ENCODE results near the gene MISFA.
"Not testable (repeated sequence)": the region's sequence is repeated elsewhere in the genome, so short reads cannot be mapped to it uniquely, and the experiment has no call there.

The MISFA gene

GRCh38 chr11:18599739-18600230 lies at the start of gene MISFA:
MISFA (plus strand) TSS chr11:18599789; CDS start chr11:18599929, 140 bp downstream.
- Histone ChIP-seq H3K9me3 (ENCODE audit: control insufficient read depth, insufficient read depth, low read length) (no peaks in the 10 kb centered on the region), H3K9ac (ENCODE audit: low read depth, low read length) (no peak within 1 kb of the TSS), H3K4me1 (ENCODE audit: insufficient read depth, low read length) (no peaks in the 10 kb centered on the region), H3K36me3 (ENCODE audit: insufficient read depth, low read length) (no peaks in the 10 kb centered on the region)

GRCh38 chr11:18563090-18563730 lies 36.4 kb upstream of the MISFA start:
- no peaks in the 10 kb centered on the region for H3K9me3 ChIP-seq (ENCODE audit: control insufficient read depth, insufficient read depth, low read length)
- H3K36me3 ChIP-seq (ENCODE audit: insufficient read depth, low read length), result no peaks in the 10 kb centered on the region
- no peak overlapping the region for H3K9ac ChIP-seq (ENCODE audit: low read depth, low read length)
- H3K4me1 ChIP-seq (ENCODE audit: insufficient read depth, low read length), result peaks cover 5% of the 10 kb centered on the region; the same call in 1 of the 2 replicates

- H3K36me3 ChIP-seq (ENCODE audit: insufficient read depth, low read length), result no peaks in the 10 kb centered on the region
- peaks cover 5% of the 10 kb centered on the region; the same call in 1 of the 2 replicates for H3K4me1 ChIP-seq (ENCODE audit: insufficient read depth, low read length)
- no peak overlapping the region for H3K9ac ChIP-seq (ENCODE audit: low read depth, low read length)
- H3K9me3 ChIP-seq (ENCODE audit: control insufficient read depth, insufficient read depth, low read length), result no peaks in the 10 kb centered on the region
These were observed 35.4 kb upstream of the MISFA start for GRCh38 chr11:18564149-18564548.

GRCh38 chr11:18566406-18566805 lies 33.2 kb upstream of the MISFA start:
- no peak overlapping the region for H3K9ac ChIP-seq (ENCODE audit: low read depth, low read length)
- H3K9me3 ChIP-seq (ENCODE audit: control insufficient read depth, insufficient read depth, low read length), result no peaks in the 10 kb centered on the region
- H3K36me3 ChIP-seq (ENCODE audit: insufficient read depth, low read length), result no peaks in the 10 kb centered on the region; the same call in 1 of the 2 replicates
- H3K4me1 ChIP-seq (ENCODE audit: insufficient read depth, low read length), result peaks cover 5% of the 10 kb centered on the region; the same call in 1 of the 2 replicates

- no peaks in the 10 kb centered on the region; the same call in 1 of the 2 replicates for H3K36me3 ChIP-seq (ENCODE audit: insufficient read depth, low read length)
- H3K9ac ChIP-seq (ENCODE audit: low read depth, low read length), result no peak overlapping the region
- H3K4me1 ChIP-seq (ENCODE audit: insufficient read depth, low read length), result peaks cover 5% of the 10 kb centered on the region; the same call in 1 of the 2 replicates
- H3K9me3 ChIP-seq (ENCODE audit: control insufficient read depth, insufficient read depth, low read length), result no peaks in the 10 kb centered on the region
These were observed 32.5 kb upstream of the MISFA start for GRCh38 chr11:18567081-18567480.

GRCh38 chr11:18575361-18575760 lies 24.2 kb upstream of the MISFA start:
- no peaks in the 10 kb centered on the region; the same call in 1 of the 2 replicates for H3K36me3 ChIP-seq (ENCODE audit: insufficient read depth, low read length)
- H3K4me1 ChIP-seq (ENCODE audit: insufficient read depth, low read length), result no peaks in the 10 kb centered on the region
- H3K9ac ChIP-seq (ENCODE audit: low read depth, low read length), result no peak overlapping the region
- no peaks in the 10 kb centered on the region for H3K9me3 ChIP-seq (ENCODE audit: control insufficient read depth, insufficient read depth, low read length)

GRCh38 chr11:18578975-18579598 lies 20.5 kb upstream of the MISFA start:
- Histone ChIP-seq H3K36me3 (ENCODE audit: insufficient read depth, low read length) (no peaks in the 10 kb centered on the region), H3K9me3 (ENCODE audit: control insufficient read depth, insufficient read depth, low read length) (no peaks in the 10 kb centered on the region), H3K9ac (ENCODE audit: low read depth, low read length) (no peak overlapping the region), H3K4me1 (ENCODE audit: insufficient read depth, low read length) (no peaks in the 10 kb centered on the region)

- Histone ChIP-seq H3K36me3 (ENCODE audit: insufficient read depth, low read length) (no peaks in the 10 kb centered on the region), H3K9ac (ENCODE audit: low read depth, low read length) (no peak overlapping the region), H3K4me1 (ENCODE audit: insufficient read depth, low read length) (no peaks in the 10 kb centered on the region)
These were observed 19.3 kb upstream of the MISFA start for GRCh38 chr11:18580113-18580766.

GRCh38 chr11:18581825-18582224 lies 17.8 kb upstream of the MISFA start:
- no peaks in the 10 kb centered on the region for H3K36me3 ChIP-seq (ENCODE audit: insufficient read depth, low read length)
- H3K9me3 ChIP-seq (ENCODE audit: control insufficient read depth, insufficient read depth, low read length), result no peaks in the 10 kb centered on the region
- H3K4me1 ChIP-seq (ENCODE audit: insufficient read depth, low read length), result no peaks in the 10 kb centered on the region
- no peak overlapping the region for H3K9ac ChIP-seq (ENCODE audit: low read depth, low read length)

More at GRCh38 chr11:18580113-18580766, 19.3 kb upstream of the MISFA start:
- no peaks in the 10 kb centered on the region for H3K9me3 ChIP-seq (ENCODE audit: control insufficient read depth, insufficient read depth, low read length)

- 0 out of 2 replicates have a peak, but pooled peaks cover 2% of the 10 kb centered on the region for H3K4me1 ChIP-seq (ENCODE audit: insufficient read depth, low read length)
- H3K9ac ChIP-seq (ENCODE audit: low read depth, low read length), result peak within 1 kb of the TSS; percentile 92
- H3K9me3 ChIP-seq (ENCODE audit: control insufficient read depth, insufficient read depth, low read length), result no peaks in the 10 kb centered on the region
- no peaks in the 10 kb centered on the region for H3K36me3 ChIP-seq (ENCODE audit: insufficient read depth, low read length)
These were observed 11.0 kb upstream of the MISFA start, which contains the start of gene UEVLD for GRCh38 chr11:18588297-18589252. UEVLD (minus strand) TSS chr11:18588734; CDS start chr11:18588654, 80 bp downstream.

GRCh38 chr11:18590571-18590970 lies 9.0 kb upstream of the MISFA start:
- no peaks in the 10 kb centered on the region for H3K36me3 ChIP-seq (ENCODE audit: insufficient read depth, low read length)
- no peak overlapping the region for H3K9ac ChIP-seq (ENCODE audit: low read depth, low read length)
- H3K9me3 ChIP-seq (ENCODE audit: control insufficient read depth, insufficient read depth, low read length), result no peaks in the 10 kb centered on the region
- H3K4me1 ChIP-seq (ENCODE audit: insufficient read depth, low read length), result 0 out of 2 replicates have a peak, but pooled peaks cover 2% of the 10 kb centered on the region

- H3K9ac ChIP-seq (ENCODE audit: low read depth, low read length); H3K9me3 ChIP-seq (ENCODE audit: control insufficient read depth, insufficient read depth, low read length); H3K36me3 ChIP-seq (ENCODE audit: insufficient read depth, low read length); H3K4me1 ChIP-seq (ENCODE audit: insufficient read depth, low read length): not testable (repeated sequence)
These were observed 5.5 kb upstream of the MISFA start for GRCh38 chr11:18594088-18594487.

- Histone ChIP-seq H3K9ac (ENCODE audit: low read depth, low read length) (no peak overlapping the region), H3K4me1 (ENCODE audit: insufficient read depth, low read length) (no peaks in the 10 kb centered on the region), H3K9me3 (ENCODE audit: control insufficient read depth, insufficient read depth, low read length) (no peaks in the 10 kb centered on the region), H3K36me3 (ENCODE audit: insufficient read depth, low read length) (no peaks in the 10 kb centered on the region)
These were observed 4.4 kb upstream of the MISFA start for GRCh38 chr11:18594999-18595749.
